Right lobe of liver (tissue), 4 donors: ENCODE results near the gene SLC25A13.

ENCODE experiments used
- CTCF ChIP-seq, 4 donors: fragments of 200-600 bp in 3 of 4; fragments of 450-650 bp in 1 of 4; IDR thresholded peaks; one replicate each; pipeline versions ENCODE4 v1.5.1 to v1.8.0; 2016 to 2022; ENCODE audit warnings: antibody characterized with exemption in 4 of 4, mild to moderate bottlenecking in 2 of 4
- POLR2A ChIP-seq: fragments of 450-650 bp; IDR thresholded peaks from one replicate; pipeline ENCODE4 v1.6.1; 2017; ENCODE audit warnings: antibody characterized with exemption, mild to moderate bottlenecking
- donor health status: DM: no; HTN: no; CAD: no.
- donor health status: DM: no; HTN: no; CAD: no.
- donor health status: DM: no; HTN: yes; CAD: no.

- TF ChIP-seq POLR2A, result no peak
- no peak for TF ChIP-seq CTCF (IDR thresholded peaks at IDR 0.05)
These were observed 169.2 kb downstream of the SLC25A13 start for GRCh38 chr7:96152706-96153105.
